ENCODE results near the gene SPO11.
A peak's percentile ranks its signal among the peaks of the same experiment; 100 is the strongest.

Gene SPO11

DNA sequence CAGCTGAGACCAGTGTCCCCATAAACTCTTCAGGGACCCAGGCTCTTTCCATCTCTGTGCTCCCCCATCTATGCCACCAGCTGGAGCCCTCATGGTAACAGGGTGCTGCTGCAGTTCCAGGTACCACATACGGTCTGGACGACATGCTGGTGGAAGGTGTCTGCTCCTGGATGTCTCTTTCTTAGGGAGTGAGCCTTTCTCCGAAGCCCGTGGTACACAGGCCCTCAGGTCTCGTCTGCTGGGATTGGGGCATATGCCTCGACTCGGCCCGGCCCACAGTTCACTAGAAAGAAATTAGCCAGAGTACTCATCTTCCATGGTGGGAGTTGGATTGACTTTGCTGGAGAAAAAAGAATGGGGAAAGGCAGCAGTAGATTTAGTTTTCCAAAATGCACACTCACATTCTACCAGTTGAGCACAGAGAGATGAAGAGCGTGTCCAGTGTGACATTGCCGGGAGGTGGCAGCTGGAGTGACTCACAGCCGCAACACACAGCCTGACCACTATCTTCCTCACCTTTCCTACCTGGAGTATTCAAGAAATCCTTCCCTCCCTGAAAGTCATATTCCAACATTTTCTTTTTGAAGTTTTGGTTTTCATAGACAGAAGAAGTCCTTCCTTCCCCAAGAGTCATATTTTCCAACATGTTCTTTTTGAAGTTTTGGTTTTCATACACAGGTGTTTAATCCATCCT lies 18.6 kb upstream of the SPO11 start:
- no peak for DNase-seq (ENCODE audit: low spot score)

DNA sequence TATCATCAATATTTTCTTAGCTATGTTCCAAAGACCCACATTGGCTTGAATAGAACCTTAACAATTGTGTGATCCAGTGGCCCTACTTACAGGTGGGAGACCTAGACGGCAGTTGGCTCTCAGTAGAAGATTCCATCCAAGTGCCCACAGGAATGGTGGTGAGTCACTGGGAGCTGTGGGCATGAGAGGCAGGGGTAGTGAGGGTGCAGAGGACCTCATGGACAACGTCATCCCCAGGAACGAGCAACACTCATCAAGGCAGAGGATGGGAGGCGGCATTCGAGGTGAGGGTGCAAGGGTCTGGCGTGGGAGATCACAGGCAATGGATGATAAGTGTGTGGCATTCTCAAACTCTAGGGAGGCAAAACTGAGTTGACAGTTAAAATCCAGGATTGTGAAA lies 17.5 kb upstream of the SPO11 start:
- no peak for DNase-seq (ENCODE audit: low spot score)

DNA sequence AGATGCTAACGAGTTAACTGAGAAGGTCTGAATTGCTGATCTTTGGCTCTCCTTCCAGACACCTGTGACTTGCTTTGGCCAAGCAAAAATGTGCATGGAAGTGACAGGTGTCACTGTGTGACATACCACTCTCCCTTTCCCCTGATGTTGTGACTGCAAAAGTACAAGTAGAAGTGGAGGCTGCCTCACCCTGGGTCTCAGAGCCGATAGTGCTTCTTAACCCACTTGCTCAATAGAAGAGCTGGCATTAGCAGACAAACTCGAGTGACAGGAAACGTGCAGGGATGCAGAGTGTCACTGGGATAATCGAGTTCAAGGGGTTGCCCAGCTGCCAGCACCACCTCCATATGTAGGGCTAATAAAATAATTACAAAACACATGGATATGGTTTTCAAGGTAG lies 16.4 kb upstream of the SPO11 start:
- DNase-seq (ENCODE audit: low spot score), result no peak

DNA sequence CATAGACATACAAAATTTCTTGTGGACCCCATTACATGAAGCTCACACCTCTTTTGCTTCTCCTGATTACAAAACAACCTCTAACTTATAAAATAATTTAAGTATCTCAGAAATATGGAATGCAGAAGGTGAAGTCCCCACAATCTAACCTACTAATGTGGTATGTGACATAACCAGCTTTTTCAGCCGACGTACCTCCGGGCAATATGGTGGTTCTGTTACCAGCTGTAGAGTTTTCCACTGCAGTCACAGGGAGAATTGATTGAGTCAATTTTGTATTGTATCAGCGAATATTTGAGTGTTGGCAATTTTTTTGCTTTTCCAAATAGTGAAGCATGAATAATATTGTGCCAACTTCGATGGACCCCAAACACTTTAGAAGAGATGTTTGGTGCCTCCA lies 15.7 kb upstream of the SPO11 start:
- DNase-seq (ENCODE audit: low spot score), result no peak

DNA sequence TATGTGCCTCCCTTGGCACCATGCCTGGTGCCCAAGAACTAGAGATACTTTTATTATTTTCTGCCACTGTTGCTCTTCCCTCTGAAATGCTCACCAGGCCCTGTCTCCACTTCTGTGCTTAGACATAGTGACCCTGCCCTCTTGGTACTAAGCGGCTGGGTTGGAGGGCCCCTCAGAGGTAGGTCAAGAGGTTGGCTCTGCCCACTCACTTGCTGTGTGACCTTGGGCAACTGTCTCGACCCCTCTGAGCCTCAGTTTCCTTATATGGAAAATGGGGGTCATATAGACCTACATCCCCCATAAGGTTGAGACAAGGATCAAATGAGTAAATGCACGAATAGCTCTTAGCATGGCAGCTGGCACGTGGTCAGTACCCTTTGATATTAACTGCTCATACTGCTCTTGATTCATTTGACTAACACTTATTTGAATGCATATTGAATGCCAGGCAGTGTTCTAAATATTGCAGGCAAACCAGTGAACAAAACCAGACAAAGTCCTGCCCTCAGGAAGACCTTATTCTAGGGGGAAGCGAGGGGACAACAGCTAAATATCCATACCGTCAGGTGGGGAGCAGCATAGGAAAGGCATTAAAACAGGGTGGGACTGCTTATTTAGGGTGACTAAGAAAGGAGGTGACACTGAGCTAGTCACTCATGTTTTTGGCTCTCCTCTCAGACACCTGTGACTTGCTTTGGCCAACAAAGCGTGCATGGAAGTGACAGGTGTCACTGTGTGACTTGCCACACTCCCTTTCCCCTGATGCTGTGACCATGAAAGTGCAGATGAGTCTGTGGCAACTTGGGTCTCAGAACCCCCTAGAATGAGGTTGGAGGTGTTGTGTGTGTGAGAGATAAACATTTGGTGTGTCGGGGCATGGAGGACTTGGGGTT lies 14.3 kb upstream of the SPO11 start:
- DNase-seq (ENCODE audit: low spot score), result no peak

DNA sequence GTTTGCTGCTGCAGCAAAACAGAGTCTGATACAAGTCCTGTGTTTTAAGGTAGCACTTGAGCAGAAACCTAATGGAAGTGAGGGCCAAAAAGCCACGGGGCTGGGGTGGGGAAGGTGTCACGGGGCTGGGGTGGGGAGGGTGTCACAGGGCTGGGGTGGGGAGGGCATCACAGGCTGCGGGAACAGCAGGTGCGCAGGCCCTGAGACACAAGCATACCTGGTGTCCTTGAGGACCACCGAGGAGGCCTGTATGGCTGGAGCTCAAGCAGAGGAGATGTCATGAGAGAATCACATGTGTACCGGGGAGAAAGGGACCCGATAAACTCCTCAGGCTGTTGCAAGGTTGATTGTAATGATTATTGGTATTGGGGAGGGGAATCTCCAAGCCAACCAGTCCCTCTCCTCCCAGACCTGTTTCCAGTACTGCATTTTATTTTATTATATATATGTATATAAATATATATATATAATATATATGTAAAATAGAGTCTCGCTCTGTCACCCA lies 13.6 kb upstream of the SPO11 start:
- no peak for DNase-seq (ENCODE audit: low spot score)

DNA sequence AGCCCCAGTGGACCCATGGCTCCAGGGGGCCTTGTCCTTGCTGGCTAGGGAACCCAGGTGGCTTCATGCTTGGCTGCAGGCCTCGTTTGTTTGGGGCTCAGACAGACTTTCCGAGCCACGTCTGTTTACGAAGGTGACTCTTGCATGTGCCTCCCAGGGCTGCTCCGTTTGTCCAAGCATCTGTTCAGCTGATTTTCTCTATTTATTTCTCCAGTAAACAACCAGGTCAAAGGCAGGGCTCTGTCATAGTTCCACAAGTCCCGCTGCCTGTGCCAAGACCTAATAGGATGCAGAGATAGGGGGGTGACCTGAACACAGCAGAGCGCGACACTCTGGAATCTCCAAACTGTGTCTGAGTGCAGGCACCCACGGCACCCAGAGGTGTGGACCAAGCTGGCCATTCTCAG lies 12.8 kb upstream of the SPO11 start:
- no peak for DNase-seq (ENCODE audit: low spot score)

DNA sequence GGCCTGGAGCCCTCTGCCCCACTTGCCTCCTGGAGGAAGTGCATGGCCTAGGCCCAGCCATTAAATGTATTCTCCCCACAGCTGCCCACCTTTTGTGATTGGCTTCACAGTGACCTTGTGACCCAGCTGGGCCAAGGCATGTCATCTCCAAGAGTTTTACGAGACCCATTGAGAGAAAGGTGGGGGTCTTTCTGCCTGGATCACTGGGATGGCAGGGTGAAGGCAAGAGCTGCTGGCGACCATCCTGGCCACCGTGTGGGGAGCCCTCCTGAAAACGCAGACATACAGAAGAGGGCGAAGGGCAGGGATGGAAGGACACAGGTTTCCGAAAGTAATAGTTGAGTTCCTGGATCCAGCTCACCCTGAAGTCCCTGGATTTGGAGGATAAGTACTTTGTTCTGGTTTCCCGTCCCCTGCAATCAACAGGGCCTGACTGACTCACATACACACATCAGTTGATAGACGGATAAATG lies 12.3 kb upstream of the SPO11 start:
- DNase-seq (ENCODE audit: low spot score), result no peak

DNA sequence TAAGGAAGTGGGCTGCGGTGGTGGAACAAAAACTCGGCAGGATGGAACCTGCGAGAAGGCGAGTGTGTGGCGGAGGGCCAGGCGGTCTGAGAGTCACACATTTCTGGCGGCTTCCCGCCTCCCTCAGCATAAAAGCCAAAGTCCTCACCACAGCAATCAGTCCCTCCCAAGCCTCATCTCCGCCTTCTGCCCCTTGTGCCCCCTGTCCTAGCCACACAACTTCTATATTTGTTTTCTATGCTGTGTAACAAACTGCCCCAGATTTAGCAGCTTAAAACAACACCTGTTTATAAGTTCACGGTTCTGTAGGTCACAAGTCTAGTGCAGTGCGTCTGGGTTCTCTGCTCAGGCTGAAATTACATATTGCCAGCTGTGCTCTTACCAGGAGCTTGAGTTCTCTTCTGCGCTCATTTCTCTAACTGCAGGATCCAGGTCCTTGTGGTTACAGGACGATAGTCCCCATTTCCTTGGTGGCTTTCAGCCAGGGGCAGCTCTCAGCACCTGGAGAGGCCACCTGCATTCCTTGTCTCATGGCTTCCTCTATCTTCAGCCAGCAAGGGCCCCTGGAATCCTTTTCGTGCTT lies 11.7 kb upstream of the SPO11 start:
- DNase-seq (ENCODE audit: low spot score), result no peak

DNA sequence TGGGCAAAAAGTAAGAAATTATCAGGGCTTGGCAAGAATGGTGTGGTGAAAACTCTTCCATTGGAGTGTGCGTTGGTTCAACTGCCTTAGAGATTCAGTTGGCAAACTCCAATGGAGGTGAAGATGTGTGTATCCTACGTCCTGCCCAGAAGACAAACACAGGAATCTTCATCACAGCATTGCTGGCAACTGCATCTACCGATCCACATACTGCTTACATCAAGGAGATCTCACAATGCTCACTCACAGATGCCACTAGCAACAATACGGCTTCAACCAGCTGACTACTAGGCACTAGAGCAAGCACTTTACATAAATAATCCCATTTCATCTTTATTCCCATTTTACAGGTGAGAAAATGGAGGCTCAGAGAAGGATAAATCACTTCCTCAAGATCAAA lies 10.0 kb upstream of the SPO11 start:
- DNase-seq (ENCODE audit: low spot score), result no peak

DNA sequence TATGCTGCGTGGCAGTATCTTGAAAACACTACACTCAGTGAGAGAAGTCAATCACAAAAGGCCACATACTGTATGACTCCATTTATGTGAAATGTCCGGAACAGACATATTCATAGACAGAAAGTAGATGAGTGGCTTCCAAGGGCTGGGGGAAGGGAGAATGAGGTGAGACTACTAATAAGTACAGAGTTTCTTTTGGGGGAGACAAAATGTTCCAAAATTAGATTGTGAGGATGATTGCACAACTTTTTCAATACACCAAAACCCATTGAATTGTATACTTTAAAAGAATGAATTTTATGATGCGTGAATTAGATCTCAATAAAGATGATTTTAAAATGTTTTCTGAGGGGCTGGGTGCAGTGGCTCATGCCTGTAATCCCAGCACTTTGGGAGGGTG lies 9.2 kb upstream of the SPO11 start:
- no peak for DNase-seq (ENCODE audit: low spot score)

DNA sequence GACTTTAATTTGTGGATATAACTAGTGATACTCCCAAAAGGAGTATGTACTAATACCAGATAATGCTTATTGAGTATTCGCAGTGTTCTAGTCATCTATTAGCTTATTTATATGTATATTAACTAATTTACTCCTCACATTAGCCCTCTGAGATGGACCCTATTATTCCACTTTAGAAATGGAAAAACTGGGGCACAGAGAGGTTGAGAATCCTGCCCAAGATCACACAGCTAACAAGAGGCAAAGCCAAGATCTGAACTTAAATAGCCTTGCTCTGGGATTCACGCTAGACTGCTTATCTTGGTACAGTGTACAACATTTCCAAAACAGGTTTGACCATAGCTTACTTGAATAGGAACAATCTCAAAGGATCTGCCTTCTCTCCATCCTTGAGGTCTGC lies 8.5 kb upstream of the SPO11 start:
- DNase-seq (ENCODE audit: low spot score), result no peak

DNA sequence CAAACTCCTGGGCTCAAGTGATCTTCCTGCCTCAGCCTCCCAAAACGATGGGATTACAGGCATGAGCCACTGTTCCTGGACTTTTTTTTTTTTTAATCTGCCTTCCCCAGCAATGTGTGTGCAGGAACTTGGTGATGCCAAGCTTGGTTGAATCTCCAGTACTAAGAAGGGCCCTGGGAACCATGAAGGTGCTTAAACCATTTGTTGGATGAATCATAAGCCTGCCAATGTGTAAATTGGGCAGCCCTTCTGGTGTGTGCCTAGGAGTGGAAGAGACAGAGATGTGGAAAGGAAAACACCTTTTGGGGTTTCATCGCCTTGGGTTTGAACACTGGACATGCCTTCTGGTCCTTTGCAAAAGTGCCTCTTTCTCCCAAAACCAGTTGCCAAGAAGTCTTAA lies 7.1 kb upstream of the SPO11 start:
- no peak for DNase-seq (ENCODE audit: low spot score)

DNA sequence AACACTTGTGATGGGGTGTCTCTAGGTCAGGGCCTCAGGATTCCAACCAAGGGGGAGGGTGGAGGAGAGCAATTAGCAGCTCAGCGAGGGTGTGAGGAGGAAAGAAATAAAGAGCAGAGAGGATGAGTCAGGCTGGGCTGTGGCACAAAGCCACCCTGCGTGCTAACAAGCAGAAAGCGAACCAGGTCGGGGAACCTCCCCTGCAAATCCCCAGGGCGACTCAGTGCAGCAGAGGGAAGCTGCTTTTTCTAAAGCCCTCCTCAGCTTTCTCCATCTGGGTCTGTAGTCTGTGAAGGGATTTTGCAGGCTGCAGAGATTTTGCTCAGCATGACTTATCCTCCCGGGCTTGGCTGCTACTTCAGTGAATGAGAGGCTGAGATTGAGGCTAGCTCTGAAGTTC lies 6.6 kb upstream of the SPO11 start:
- no peak for DNase-seq (ENCODE audit: low spot score)

DNA sequence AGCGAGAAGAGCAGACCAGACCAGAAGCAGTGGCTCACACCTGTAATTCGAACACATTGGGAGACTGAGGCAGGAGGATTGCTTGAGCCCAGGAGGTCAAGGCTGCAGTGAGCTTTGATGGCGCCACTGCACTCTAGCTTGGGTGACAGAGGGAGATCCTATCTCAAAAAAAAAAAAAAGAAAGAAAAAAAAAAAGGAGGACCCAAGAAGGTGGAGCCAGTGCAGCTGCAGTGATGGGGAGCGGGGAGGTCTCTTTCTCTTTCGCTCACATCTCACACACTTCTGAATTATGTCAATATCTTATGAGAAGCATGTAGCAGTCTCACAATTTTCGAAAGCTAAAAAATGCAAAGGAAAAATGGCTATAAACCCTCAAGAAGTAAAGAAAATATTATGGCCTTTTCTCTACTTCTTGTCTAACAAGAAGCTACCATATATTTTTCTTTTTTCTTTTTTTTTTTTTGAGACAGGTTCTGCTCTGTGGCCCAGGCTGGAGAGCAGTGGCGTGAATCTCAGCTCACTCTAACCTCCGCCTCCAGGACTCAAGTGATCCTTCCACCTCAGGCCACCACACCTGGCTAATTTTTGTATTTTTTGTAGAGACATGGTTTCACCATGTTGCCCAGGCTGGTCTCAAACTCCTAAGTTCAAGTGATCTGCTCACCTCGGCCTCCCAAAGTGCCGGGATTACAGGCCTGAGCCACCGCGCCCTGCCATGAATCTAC lies 3.8 kb upstream of the SPO11 start:
- no peak for DNase-seq (ENCODE audit: low spot score)

DNA sequence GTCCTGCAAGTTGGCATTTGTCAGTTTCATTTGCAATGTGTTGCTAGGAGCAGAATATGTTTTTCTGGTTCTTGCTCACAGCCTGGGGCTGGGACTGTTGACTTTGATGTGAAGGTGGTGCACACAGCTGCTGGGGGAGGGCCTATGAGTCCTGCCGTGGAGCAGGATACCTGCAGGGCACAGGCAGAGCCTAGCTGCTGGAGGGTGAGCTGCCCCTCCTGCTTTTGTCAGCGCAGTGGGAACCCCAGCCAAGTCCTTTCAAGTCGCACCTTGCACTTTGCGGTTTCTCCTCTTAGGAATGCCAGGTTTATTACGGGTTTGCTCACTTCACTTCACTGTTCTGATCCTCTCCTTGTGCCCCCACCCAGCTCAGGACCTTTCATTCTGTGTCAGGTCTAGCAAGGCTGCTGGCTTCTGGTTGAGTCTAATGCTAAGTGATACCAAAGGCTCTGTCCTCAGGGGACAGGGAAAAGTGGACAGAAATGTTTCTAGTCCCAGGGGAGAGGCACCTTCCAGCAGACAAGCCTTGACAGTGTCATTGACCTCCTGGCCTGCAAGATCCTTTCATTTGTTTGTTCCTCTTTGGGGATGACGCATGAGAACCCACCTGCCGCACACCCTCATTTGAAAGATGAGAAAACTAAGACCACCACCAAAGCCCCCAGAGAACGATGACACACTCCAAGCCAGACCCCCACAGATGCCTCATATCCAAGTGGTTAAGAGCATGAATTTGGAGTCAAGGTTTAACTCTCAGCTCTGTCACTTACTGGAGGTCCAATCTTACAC lies 2.7 kb upstream of the SPO11 start:
- DNase-seq (ENCODE audit: low spot score), result no peak

DNA sequence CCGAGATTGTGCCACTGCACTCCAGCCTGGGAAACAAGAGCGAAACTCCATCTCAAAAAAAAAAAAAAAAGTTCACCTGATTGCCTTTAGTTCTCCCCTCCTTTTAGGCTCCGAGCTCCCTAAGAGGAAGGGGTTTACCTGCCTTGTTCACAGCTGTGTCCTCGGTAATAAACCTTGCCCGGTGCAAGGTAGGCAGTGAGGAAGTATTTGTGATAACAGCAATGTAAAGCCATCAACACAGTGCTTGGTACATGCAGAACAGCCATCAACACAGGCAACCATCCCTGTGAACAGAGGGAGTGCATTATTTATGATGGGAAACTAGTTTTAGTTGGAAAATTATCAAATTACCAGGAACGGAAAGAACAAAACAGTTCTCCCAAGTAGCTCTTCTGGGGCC lies 1.8 kb upstream of the SPO11 start:
- DNase-seq (ENCODE audit: low spot score), result no peak

DNA sequence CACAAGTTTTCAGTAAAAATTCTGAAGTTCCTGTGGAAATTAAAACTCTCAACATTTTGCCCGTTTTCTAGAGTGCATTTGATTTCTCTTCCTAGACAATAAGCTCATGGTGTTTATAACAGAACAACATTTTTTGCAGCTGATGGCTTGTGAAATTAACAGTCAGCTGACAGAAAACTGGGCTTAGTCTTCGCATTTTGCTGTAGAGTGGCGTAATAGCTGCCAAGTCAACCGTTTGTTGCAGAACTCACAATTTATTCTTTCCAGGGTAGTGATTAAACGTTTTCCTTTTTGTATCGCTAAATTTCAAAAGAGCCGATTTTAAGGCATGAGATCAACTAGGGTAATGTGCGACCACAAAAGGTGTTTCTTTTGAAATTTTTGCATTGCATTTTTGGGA lies 1.4 kb downstream of the SPO11 start:
- peak; percentile 78 for DNase-seq (ENCODE audit: low spot score)

DNA sequence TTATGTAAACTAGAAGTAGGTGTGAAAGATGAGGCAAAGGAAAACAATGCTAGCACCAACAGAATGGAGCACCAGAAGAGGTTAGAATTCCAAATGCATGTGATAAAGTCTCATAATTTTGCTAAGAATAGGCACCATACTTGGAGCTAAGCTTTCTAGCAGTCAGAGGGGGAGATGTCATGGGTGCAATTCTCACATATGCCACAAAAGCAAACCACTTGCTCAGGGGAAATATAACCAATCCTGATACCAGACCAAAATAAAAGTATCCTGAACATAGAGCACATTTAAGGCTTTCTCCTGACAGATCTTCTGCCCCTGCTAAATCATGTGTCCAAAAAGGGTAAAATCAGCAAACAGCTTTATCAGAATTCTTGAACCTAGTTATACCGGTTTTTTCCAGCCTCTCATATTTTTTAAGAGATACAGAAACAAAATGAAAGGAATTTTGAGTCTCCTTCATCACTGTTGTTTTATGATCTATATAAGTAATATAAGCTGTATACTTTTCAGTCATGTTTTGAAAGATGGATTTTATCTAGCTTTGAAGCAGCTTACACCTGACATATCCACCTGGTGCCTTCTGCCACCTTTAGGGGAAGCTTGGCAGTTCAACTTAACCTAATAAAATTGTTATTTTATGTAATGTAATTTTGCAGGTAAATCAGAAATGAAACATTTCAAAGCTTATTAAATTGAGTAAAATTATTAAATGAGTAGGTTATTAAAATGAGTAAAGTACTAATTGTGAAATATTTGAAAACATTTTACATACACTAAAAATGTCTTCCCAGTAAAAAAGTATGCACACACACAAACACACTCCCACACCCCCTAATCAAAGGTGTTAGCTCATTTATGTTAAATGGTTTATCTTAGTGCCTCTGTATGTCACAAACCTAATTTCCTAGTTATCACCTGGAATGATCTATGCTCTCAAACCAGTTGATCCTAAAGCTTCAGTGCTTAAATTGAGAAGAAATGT lies 2.8 kb downstream of the SPO11 start:
- DNase-seq (ENCODE audit: low spot score), result no peak

DNA sequence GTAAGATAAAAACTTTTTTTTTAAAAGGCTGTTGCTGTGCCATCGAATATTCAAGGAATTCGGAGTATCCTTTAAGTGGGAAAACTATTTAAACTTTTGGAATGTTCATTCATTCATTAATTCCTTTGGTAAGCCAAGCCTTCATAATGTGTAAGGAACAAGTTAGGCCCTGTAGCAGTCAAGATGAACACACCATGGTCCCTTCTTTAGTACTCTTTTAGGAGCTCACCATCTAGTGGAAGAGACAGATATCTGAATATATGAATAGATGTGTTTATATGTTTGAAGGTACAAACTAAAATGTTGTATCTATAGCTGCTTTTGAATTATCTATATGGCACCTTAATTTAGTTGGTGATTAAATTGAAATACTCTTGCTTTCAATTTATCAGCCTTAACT lies 5.8 kb downstream of the SPO11 start:
- DNase-seq (ENCODE audit: low spot score), result no peak

Measured in globus pallidus (tissue), 1 donor.